ENCODE measurements around the gene CXXC1. TPM values are rescaled to one million over a fixed set of nuclear protein-coding genes. Genes with fewer than 3 reads are reported as not detected.

CXXC1 gene
- total and polyA plus RNA-seq, 2 of the 13 experiments (the other 11 are each of a cell fraction or from before 2014, with no cell fraction given) = 32.9 to 39.0 TPM

- TF ChIP-seq ZNF18 (CRISPR knock-in tag; IDR thresholded peaks at IDR 0.05; ENCODE audit: insufficient replicate concordance) (no peak), FOXO4 (CRISPR knock-in tag; conservative IDR thresholded peaks at IDR 0.05) (0 out of 2 replicates have a peak, but pooled peaks have one; percentile 45), ZFY (CRISPR knock-in tag; IDR thresholded peaks at IDR 0.05) (peak; percentile 86), SP4 (CRISPR knock-in tag; IDR thresholded peaks at IDR 0.05) (peak; percentile 73; the same call in 1 of the 2 replicates), ZGPAT (CRISPR knock-in tag; IDR thresholded peaks at IDR 0.05) (peak; percentile 78), PITX1 (CRISPR knock-in tag; IDR thresholded peaks at IDR 0.05) (peak; percentile 76), POLR2G (IDR thresholded peaks at IDR 0.05; ENCODE audit: low read depth, low read length) (peak; percentile 89), NFKBIZ (CRISPR knock-in tag; IDR thresholded peaks at IDR 0.05) (peak; percentile 60; the same call in 1 of the 2 replicates), ZNF879 (CRISPR knock-in tag; IDR thresholded peaks at IDR 0.05) (peak; percentile 39; the same call in 1 of the 2 replicates), ZNF605 (CRISPR knock-in tag; IDR thresholded peaks at IDR 0.05) (peak; percentile 84), BORCS8-MEF2B (CRISPR knock-in tag; IDR thresholded peaks at IDR 0.05) (peak; percentile 64; the same call in 1 of the 2 replicates), HES4 (CRISPR knock-in tag; IDR thresholded peaks at IDR 0.05; ENCODE audit: borderline replicate concordance) (no peak), XRCC5 (optimal IDR thresholded peaks at IDR 0.05; ENCODE audit: low read length) (peak; percentile 52), MED13 (CRISPR knock-in tag; IDR thresholded peaks at IDR 0.05) (peak; percentile 56; the same call in 1 of the 2 replicates), ZBTB7B (CRISPR knock-in tag; IDR thresholded peaks at IDR 0.05) (0 out of 2 replicates have a peak, but pooled peaks have one; percentile 52), TGIF2 (CRISPR knock-in tag; IDR thresholded peaks at IDR 0.05) (peak; percentile 86; the same call in 1 of the 2 replicates), MLX (CRISPR knock-in tag; IDR thresholded peaks at IDR 0.05) (peak; percentile 15; the same call in 1 of the 2 replicates), TFE3 (CRISPR knock-in tag; IDR thresholded peaks at IDR 0.05) (peak; percentile 45; the same call in 1 of the 2 replicates), ELF3 (CRISPR knock-in tag; IDR thresholded peaks at IDR 0.05) (peak; percentile 87), E2F5 (CRISPR knock-in tag; conservative IDR thresholded peaks at IDR 0.05) (no peak), ZFP1 (CRISPR knock-in tag; IDR thresholded peaks at IDR 0.05) (peak; percentile 81; the same call in 1 of the 2 replicates), PHB2 (IDR thresholded peaks at IDR 0.05; ENCODE audit: partially characterized antibody) (no peak), ASH2L (IDR thresholded peaks at IDR 0.05; ENCODE audit: insufficient read length, low read depth, low read length) (peak; percentile 83), JUNB (CRISPR knock-in tag; IDR thresholded peaks at IDR 0.05; ENCODE audit: borderline replicate concordance) (no peak)
Observed at GRCh38 chr18:50281295-50281971, 6.1 kb downstream of the CXXC1 start, which contains the start of gene MBD1 (continued).
